ENCODE measurements around the gene SNRPD3.

DNA sequence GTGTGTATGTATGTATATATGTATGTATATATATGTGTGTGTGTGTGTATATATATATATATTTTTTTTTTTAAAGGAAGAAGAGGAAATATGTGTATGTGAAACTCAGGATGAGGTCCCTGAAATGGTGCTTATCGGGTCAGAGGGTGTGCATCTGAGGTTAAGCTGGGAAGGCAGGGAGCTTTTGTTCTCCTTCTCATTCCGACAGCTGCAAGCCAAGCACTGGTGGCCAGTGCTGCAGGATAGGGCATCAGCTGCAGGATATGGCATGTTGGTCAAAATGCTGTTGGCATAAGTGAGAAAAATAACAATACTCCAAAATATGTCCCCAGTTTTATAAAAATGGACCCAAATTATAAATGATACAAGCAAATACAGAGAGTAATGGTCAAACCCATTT, 7.4 kb downstream of the SNRPD3 start:
- TF ChIP-seq, protein P1, sequence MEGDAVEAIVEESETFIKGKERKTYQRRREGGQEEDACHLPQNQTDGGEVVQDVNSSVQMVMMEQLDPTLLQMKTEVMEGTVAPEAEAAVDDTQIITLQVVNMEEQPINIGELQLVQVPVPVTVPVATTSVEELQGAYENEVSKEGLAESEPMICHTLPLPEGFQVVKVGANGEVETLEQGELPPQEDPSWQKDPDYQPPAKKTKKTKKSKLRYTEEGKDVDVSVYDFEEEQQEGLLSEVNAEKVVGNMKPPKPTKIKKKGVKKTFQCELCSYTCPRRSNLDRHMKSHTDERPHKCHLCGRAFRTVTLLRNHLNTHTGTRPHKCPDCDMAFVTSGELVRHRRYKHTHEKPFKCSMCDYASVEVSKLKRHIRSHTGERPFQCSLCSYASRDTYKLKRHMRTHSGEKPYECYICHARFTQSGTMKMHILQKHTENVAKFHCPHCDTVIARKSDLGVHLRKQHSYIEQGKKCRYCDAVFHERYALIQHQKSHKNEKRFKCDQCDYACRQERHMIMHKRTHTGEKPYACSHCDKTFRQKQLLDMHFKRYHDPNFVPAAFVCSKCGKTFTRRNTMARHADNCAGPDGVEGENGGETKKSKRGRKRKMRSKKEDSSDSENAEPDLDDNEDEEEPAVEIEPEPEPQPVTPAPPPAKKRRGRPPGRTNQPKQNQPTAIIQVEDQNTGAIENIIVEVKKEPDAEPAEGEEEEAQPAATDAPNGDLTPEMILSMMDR (IDR thresholded peaks at IDR 0.05), result no peak
- TF ChIP-seq POLR2AphosphoS5 (IDR thresholded peaks at IDR 0.05) (no peak), POLR2A (IDR thresholded peaks at IDR 0.05) (no peak)
